ENCODE results near the gene BACH2. TPM values are rescaled to one million over a fixed set of nuclear protein-coding genes. Genes with fewer than 3 reads are reported as not detected.

BACH2 gene
- total RNA-seq, 4 donors from 2014 or later, result 9.3 to 34.5 (median 11.1) TPM

DNA sequence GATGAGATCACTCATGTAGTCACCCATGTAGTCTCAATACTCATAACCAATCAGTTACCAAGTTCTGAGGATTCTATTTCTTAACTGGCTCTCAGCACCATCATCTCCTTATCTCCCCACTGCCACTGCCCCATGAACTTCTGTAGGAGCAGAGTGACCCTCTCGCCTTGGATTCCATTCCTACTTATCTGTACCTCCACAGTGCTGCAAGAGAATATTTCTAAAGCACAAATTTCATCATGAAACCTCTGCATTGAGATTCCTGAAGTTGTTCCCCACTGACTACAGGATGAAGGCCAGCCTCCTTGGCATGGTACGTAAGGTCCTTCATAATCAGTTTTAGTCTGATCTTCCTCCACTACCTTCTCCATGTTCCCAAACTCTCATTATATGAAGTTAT lies 34.8 kb downstream of the BACH2 start:
- intact Hi-C loops (cut with DNase I; ENCODE audit: low total_unique reads), result no loop called here
- TF ChIP-seq POLR2A (IDR thresholded peaks at IDR 0.05), result no peak
- TF ChIP-seq, protein P1, sequence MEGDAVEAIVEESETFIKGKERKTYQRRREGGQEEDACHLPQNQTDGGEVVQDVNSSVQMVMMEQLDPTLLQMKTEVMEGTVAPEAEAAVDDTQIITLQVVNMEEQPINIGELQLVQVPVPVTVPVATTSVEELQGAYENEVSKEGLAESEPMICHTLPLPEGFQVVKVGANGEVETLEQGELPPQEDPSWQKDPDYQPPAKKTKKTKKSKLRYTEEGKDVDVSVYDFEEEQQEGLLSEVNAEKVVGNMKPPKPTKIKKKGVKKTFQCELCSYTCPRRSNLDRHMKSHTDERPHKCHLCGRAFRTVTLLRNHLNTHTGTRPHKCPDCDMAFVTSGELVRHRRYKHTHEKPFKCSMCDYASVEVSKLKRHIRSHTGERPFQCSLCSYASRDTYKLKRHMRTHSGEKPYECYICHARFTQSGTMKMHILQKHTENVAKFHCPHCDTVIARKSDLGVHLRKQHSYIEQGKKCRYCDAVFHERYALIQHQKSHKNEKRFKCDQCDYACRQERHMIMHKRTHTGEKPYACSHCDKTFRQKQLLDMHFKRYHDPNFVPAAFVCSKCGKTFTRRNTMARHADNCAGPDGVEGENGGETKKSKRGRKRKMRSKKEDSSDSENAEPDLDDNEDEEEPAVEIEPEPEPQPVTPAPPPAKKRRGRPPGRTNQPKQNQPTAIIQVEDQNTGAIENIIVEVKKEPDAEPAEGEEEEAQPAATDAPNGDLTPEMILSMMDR (IDR thresholded peaks at IDR 0.05), result no peak
- H3K4me3 ChIP-seq (ENCODE audit: low read depth, poor library complexity, severe bottlenecking), result no peak overlapping the region
- DNase-seq (ENCODE audit: low spot score in 2 of 2), result no peak
- WGBS, 2 donors, result 98% methylated on average over 2 of the region's 2 CpGs

DNA sequence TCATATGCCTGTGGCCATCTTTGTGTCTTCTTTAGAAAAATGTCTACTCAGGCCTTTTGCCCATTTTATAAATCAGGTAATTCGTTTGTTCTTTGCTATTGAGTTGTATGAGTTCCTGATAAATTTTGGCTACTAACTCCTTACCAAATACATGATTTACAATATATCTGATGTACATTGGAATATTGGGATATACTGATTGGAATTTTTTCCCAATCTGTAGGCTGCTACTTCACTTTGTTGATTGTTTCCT lies 39.2 kb downstream of the BACH2 start:
- DNase-seq (ENCODE audit: low spot score in 2 of 2), result no peak
- intact Hi-C loops (cut with DNase I; ENCODE audit: low total_unique reads), result no loop called here
- TF ChIP-seq, protein P1 (IDR thresholded peaks at IDR 0.05), result no peak
- TF ChIP-seq POLR2A (IDR thresholded peaks at IDR 0.05), result no peak
- no peak overlapping the region for H3K4me3 ChIP-seq (ENCODE audit: low read depth, poor library complexity, severe bottlenecking)
- WGBS, 2 donors, result 84 to 90% methylated on average over 1 of the region's 1 CpG

DNA sequence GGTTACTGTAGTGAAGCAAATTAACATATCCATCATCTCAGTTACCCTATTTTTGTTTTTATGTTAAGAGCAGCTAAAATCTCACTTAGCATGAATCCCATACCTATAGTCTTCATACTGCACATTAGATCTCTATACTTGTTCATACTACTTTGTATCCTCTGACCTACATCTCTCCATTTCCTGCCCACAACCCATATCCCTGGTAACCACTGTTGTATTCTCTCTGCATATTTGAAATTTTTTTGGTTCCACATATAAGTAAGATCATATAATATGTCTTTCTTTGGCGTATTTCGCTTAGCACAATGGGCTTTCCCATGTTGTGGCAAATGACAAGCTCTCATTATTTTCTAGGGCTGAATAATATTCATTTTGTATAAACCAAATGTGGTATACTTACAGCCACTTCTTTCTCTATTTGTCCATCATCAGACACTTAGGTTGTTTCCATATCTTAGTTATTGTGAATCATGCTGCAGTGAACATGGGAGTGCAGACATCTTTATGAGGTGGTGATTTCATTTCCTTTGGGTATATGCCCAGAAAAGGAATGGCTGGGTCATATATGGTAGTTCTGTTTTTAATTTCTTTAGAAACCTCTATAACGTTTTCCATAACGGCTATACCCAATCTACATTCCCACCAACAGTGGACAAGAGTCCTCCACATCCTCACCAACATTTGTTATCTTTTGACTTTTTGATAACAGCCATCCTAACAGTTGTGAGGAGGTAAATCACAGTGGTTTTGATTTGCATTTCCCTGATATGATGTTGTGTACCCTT lies 39.8 kb downstream of the BACH2 start:
- TF ChIP-seq, protein P1 (IDR thresholded peaks at IDR 0.05), result no peak
- TF ChIP-seq POLR2A (IDR thresholded peaks at IDR 0.05), result no peak
- 70 to 71% methylated on average over 4 of the region's 4 CpGs for WGBS, 2 donors
- DNase-seq (ENCODE audit: low spot score in 2 of 2), result no peak
- no peak overlapping the region for H3K4me3 ChIP-seq (ENCODE audit: low read depth, poor library complexity, severe bottlenecking)
- intact Hi-C loops (cut with DNase I; ENCODE audit: low total_unique reads), result no loop called here

DNA sequence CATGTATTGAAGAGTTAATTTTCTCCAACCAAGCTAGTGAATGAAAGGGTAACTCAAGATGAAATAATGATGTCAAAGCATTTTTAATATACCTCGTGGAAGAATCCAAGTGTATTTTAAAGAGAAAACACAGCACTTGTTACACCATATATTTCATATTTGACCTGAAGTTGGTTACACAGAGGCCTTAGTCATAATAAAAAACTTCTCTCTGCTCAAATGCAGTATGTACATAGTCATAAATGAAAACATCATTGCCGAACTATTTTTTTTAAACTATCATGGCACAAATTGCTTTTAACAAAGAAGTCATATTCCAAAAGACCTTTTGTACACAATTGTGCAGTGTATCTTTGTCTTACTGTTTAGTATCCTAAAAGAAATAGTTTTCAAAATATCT lies 43.0 kb downstream of the BACH2 start:
- DNase-seq (ENCODE audit: low spot score in 2 of 2), result no peak
- TF ChIP-seq, protein P1 (IDR thresholded peaks at IDR 0.05), result no peak
- TF ChIP-seq POLR2A (IDR thresholded peaks at IDR 0.05), result no peak
- WGBS, 2 donors, result 72 to 76% methylated on average over 2 of the region's 2 CpGs
- intact Hi-C loops (cut with DNase I; ENCODE audit: low total_unique reads), result no loop called here
- H3K4me3 ChIP-seq (ENCODE audit: low read depth, poor library complexity, severe bottlenecking), result no peak overlapping the region

DNA sequence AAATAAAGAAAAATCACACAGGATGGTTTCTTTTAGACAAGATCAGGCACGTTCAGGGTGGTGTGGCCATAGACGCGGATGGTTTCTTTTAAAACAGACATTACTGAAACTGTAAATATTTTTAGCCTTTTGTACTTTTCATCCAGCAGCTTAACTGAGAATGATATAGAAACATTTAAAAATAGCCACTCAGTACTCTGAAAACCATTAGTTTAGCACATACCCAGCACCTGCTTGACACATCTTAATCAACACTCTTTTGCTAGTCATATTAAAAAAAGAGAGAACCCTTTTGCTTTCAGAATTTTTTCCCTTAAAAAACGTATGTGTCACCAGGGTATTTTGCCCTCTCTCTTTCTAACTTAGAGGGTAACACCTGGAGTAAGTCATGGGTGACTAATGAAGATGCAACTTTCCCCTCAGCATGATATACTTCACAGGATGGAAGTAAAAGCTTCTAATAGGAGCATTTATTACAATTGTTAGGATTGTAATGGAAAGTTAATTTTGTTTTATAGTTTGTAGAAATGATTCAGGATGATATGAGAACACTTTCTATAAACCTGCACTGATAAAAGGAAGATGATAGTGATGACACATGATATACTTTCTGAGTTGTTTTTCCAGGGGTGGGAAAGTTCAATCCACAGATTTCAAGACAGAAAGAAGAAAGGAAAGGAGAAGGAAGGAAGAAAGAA lies 45.2 kb downstream of the BACH2 start:
- intact Hi-C loops (cut with DNase I; ENCODE audit: low total_unique reads), result no loop called here
- H3K4me3 ChIP-seq (ENCODE audit: low read depth, poor library complexity, severe bottlenecking), result no peak overlapping the region
- 63 to 77% methylated on average over 4 of the region's 4 CpGs for WGBS, 2 donors
- no peak for DNase-seq (ENCODE audit: low spot score in 2 of 2)
- TF ChIP-seq, protein P1 (IDR thresholded peaks at IDR 0.05), result no peak
- no peak for TF ChIP-seq POLR2A (IDR thresholded peaks at IDR 0.05)
